Vagina (tissue), 2 donors: ENCODE data around the gene SEPTIN5. TPM values are rescaled to one million over a fixed set of nuclear protein-coding genes. Genes with fewer than 3 reads are reported as not detected.

Experiments used
- DNase-seq, 2 donors: peaks; one replicate each; pipeline ENCODE4 v3.0.0-alpha.2; 2017; ENCODE audit errors: extremely low spot score in 2 of 2
- H3K27ac ChIP-seq: fragments of 200-600 bp; sonication (generic); one replicate; pipeline ENCODE4 v1.5.1; 2019
- H3K27me3 ChIP-seq: fragments of 200-600 bp; sonication (generic); one replicate; pipeline ENCODE4 v1.5.1; 2019
- H3K36me3 ChIP-seq, 2 donors: fragments of 200-600 bp; sonication (generic); one replicate each; pipeline ENCODE4 v1.5.1; 2017 to 2019
- H3K4me1 ChIP-seq: fragments of 200-600 bp; sonication (generic); one replicate; pipeline ENCODE4 v1.5.1; 2019
- H3K4me3 ChIP-seq, 2 donors: fragments of 200-600 bp; sonication (generic); 1 replicate in 1 of 2; 2 replicates in 1 of 2; pipeline ENCODE4 v1.5.1; 2016 to 2019
- H3K9me3 ChIP-seq: fragments of 200-600 bp; sonication (generic); one replicate; pipeline ENCODE4 v1.5.1; 2019
- CTCF ChIP-seq, 3 experiments: fragments of 450-650 bp in 2 of 3; fragments of 200-600 bp in 1 of 3; sonication (generic) in 1 of 3; IDR thresholded peaks; one replicate each; pipeline ENCODE4 v1.5.1; 2017 to 2019; ENCODE audit warnings: antibody characterized with exemption in 3 of 3, mild to moderate bottlenecking in 2 of 3, moderate library complexity in 2 of 3
- POLR2A ChIP-seq, 2 donors: fragments of 450-650 bp; IDR thresholded peaks; one replicate each; pipeline ENCODE4 v1.6.1; 2017; ENCODE audit warnings: antibody characterized with exemption in 2 of 2, mild to moderate bottlenecking in 2 of 2, moderate library complexity in 2 of 2
- POLR2AphosphoS5 ChIP-seq, 2 donors: sonication (generic); formaldehyde crosslinking; IDR thresholded peaks; one replicate each; pipeline ENCODE4 v1.9.0; 2017; ENCODE audit warnings: antibody characterized with exemption in 2 of 2, mild to moderate bottlenecking in 2 of 2, low read depth in 1 of 2; ENCODE audit not compliant: insufficient read depth in 1 of 2
- intact Hi-C: fragments of 100-400 bp; cut with DNase I; formaldehyde crosslinking; loops from one replicate; pipeline ENCODE4 v1.15.1; 2023
- total RNA-seq: library from RNA; depleted of rRNA; stranded (reverse); fragments of >200 nt; gene quantifications from one replicate; pipeline ENCODE4 v1.2.3, GENCODE V29; 2016

The SEPTIN5 gene
- total RNA-seq, 1 donor from 2014 or later = 67.3 TPM

GRCh38 chr22:19686946-19687345, 27.4 kb upstream of the SEPTIN5 start:
- DNase-seq = no peak
- Histone ChIP-seq H3K4me1 (peaks cover 41% of the 10 kb centered on the region), H3K4me3 (no peak overlapping the region), H3K9me3 (no peaks in the 10 kb centered on the region), H3K36me3 (no peaks in the 10 kb centered on the region), H3K27me3 (no peaks in the 10 kb centered on the region), H3K27ac (no peak overlapping the region)
- intact Hi-C loops = no loop called here
- TF ChIP-seq POLR2AphosphoS5 (IDR thresholded peaks at IDR 0.05; ENCODE audit: insufficient read depth in 1 of 2, low read depth in 1 of 2) = no peak
- TF ChIP-seq POLR2A (IDR thresholded peaks at IDR 0.05) = no peak
- TF ChIP-seq CTCF (IDR thresholded peaks at IDR 0.05) = no peak

GRCh38 chr22:19687561-19688300, 26.6 kb upstream of the SEPTIN5 start:
- intact Hi-C loops = no loop called here
- Histone ChIP-seq H3K9me3 (no peaks in the 10 kb centered on the region), H3K36me3 (no peaks in the 10 kb centered on the region), H3K27me3 (no peaks in the 10 kb centered on the region), H3K27ac (no peak overlapping the region), H3K4me1 (peaks cover 42% of the 10 kb centered on the region), H3K4me3 (no peak overlapping the region)
- no peak for DNase-seq
- TF ChIP-seq POLR2AphosphoS5 (IDR thresholded peaks at IDR 0.05; ENCODE audit: insufficient read depth in 1 of 2, low read depth in 1 of 2) = no peak
- TF ChIP-seq CTCF (IDR thresholded peaks at IDR 0.05) = no peak
- no peak for TF ChIP-seq POLR2A (IDR thresholded peaks at IDR 0.05)

- Histone ChIP-seq H3K27ac (no peak overlapping the region), H3K27me3 (no peaks in the 10 kb centered on the region), H3K9me3 (no peaks in the 10 kb centered on the region), H3K4me3 (no peak overlapping the region), H3K36me3 (no peaks in the 10 kb centered on the region), H3K4me1 (peaks cover 42% of the 10 kb centered on the region)
- intact Hi-C loops = no loop called here
- DNase-seq = no peak
- TF ChIP-seq POLR2AphosphoS5 (IDR thresholded peaks at IDR 0.05; ENCODE audit: insufficient read depth in 1 of 2, low read depth in 1 of 2) = no peak
Observed at GRCh38 chr22:19688301-19689290, 25.7 kb upstream of the SEPTIN5 start.

- TF ChIP-seq POLR2A (IDR thresholded peaks at IDR 0.05) (no peak), POLR2AphosphoS5 (IDR thresholded peaks at IDR 0.05; ENCODE audit: insufficient read depth in 1 of 2, low read depth in 1 of 2) (no peak), CTCF (IDR thresholded peaks at IDR 0.05) (no peak)
- no peaks in the 10 kb centered on the region for H3K36me3 ChIP-seq
- no peak overlapping the region for H3K4me3 ChIP-seq
- no peaks in the 10 kb centered on the region for H3K27me3 ChIP-seq
- intact Hi-C loops = no loop called here
- peaks cover 42% of the 10 kb centered on the region for H3K4me1 ChIP-seq
- no peaks in the 10 kb centered on the region for H3K9me3 ChIP-seq
- no peak for DNase-seq
- no peak overlapping the region for H3K27ac ChIP-seq
Observed at GRCh38 chr22:19689408-19689807, 24.9 kb upstream of the SEPTIN5 start.

- no peak for DNase-seq
- H3K27ac ChIP-seq = peak overlapping the region; percentile 77
- H3K9me3 ChIP-seq = no peaks in the 10 kb centered on the region
- no peaks in the 10 kb centered on the region for H3K36me3 ChIP-seq
- H3K4me1 ChIP-seq = peaks cover 42% of the 10 kb centered on the region
- no peaks in the 10 kb centered on the region for H3K27me3 ChIP-seq
- H3K4me3 ChIP-seq = peak overlapping the region; percentile 14 to 28
- intact Hi-C loops = no loop called here
- TF ChIP-seq CTCF (IDR thresholded peaks at IDR 0.05) (no peak), POLR2A (IDR thresholded peaks at IDR 0.05) (no peak), POLR2AphosphoS5 (IDR thresholded peaks at IDR 0.05; ENCODE audit: insufficient read depth in 1 of 2, low read depth in 1 of 2) (no peak)
Observed at GRCh38 chr22:19691007-19691720, 23.1 kb upstream of the SEPTIN5 start.
